H1 (cell line): ENCODE data around the gene ZBTB40.

Experiments
- CTCF ChIP-seq, 3 experiments: IDR thresholded peaks; 1 replicate in 2 of 3; 2 replicates in 1 of 3; pipeline versions ENCODE4 v1.5.1 to v1.6.1; 2011; ENCODE audit warnings: low read length in 3 of 3, mild to moderate bottlenecking in 3 of 3, inconsistent platforms in 2 of 3, low read depth in 1 of 3, moderate library complexity in 1 of 3; ENCODE audit not compliant: insufficient read depth in 1 of 3; ENCODE audit errors: control extremely low read depth in 1 of 3
- EP300 ChIP-seq, 2 experiments: IDR thresholded peaks; 1 replicate in 1 of 2; 2 replicates in 1 of 2; pipeline ENCODE4 v1.6.1; 2011 to 2012; ENCODE audit warnings: low read depth in 2 of 2, low read length in 2 of 2, mild to moderate bottlenecking in 2 of 2, borderline replicate concordance in 1 of 2, inconsistent platforms in 1 of 2, moderate library complexity in 1 of 2
- JUND ChIP-seq: IDR thresholded peaks from 2 replicates; pipeline ENCODE4 v1.6.1; 2011; ENCODE audit warnings: mild to moderate bottlenecking, improper control_type of control experiment, low read length
- KDM1A ChIP-seq: fragments of 200-600, 300-600 bp; sonication (generic); IDR thresholded peaks from 2 replicates; pipeline ENCODE4 v1.7.1; 2016; ENCODE audit warnings: mild to moderate bottlenecking, low read length, borderline replicate concordance
- PHF8 ChIP-seq: fragments of 200-600 bp; sonication (generic); conservative IDR thresholded peaks from 2 replicates; pipeline ENCODE4 v1.7.1; 2012; ENCODE audit warnings: low read depth, mild to moderate bottlenecking, inconsistent platforms, low read length, moderate library complexity
- POLR2A ChIP-seq, 2 experiments: IDR thresholded peaks; 1 replicate in 1 of 2; 2 replicates in 1 of 2; pipeline ENCODE4 v1.6.1; 2011; ENCODE audit warnings: low read depth in 2 of 2, low read length in 2 of 2, mild to moderate bottlenecking in 2 of 2; ENCODE audit errors: control extremely low read depth in 1 of 2
- POLR2AphosphoS5 ChIP-seq: IDR thresholded peaks from 2 replicates; pipeline ENCODE4 v1.6.1; 2011; ENCODE audit warnings: low read depth, low read length
- RAD21 ChIP-seq, 2 experiments: IDR thresholded peaks in 1 of 2; conservative IDR thresholded peaks in 1 of 2; 2 replicates each; pipeline ENCODE4 v1.6.1; 2011; ENCODE audit warnings: low read depth in 2 of 2, low read length in 2 of 2, improper control_type of control experiment in 1 of 2, inconsistent platforms in 1 of 2, mild to moderate bottlenecking in 1 of 2, moderate library complexity in 1 of 2
- TBP ChIP-seq: IDR thresholded peaks from 2 replicates; pipeline ENCODE4 v1.6.1; 2011; ENCODE audit warnings: low read depth, low read length, improper control_type of control experiment
- TCF12 ChIP-seq: IDR thresholded peaks from 2 replicates; pipeline ENCODE4 v1.6.1; 2011; ENCODE audit warnings: low read depth, mild to moderate bottlenecking, low read length
- TEAD4 ChIP-seq: IDR thresholded peaks from 2 replicates; pipeline ENCODE4 v1.6.1; 2012; ENCODE audit warnings: low read depth, low read length, inconsistent platforms, mixed read lengths

GRCh38 chr1:22537441-22538139, 85.9 kb downstream of the ZBTB40 start:
- no peak for TF ChIP-seq CTCF (IDR thresholded peaks at IDR 0.05; ENCODE audit: control extremely low read depth in 1 of 3, insufficient read depth in 1 of 3, low read depth in 1 of 3, low read length in 3 of 3)
- no peak for TF ChIP-seq POLR2AphosphoS5
- TF ChIP-seq TEAD4, result no peak
- TF ChIP-seq PHF8, result no peak
- no peak for TF ChIP-seq EP300 (IDR thresholded peaks at IDR 0.05; ENCODE audit: borderline replicate concordance in 1 of 2, low read depth in 2 of 2, low read length in 2 of 2)
- TF ChIP-seq RAD21 (IDR thresholded peaks at IDR 0.05 in 1 of 2, conservative IDR thresholded peaks at IDR 0.05 in 1 of 2; ENCODE audit: low read depth in 2 of 2, low read length in 2 of 2), result no peak
- TF ChIP-seq JUND, result no peak
- TF ChIP-seq TCF12, result no peak
- TF ChIP-seq TBP, result no peak
- TF ChIP-seq KDM1A, result no peak
- TF ChIP-seq POLR2A (IDR thresholded peaks at IDR 0.05; ENCODE audit: control extremely low read depth in 1 of 2, low read depth in 2 of 2, low read length in 2 of 2), result no peak
